HG02588 (cell line): ENCODE results near the gene ATP6V1G2.

Source experiments
- ATAC-seq: cut with Tn5 transposase; IDR thresholded peaks from one replicate; pipeline ENCODE4 v1.9.1; 2021; ENCODE audit warnings: mild to moderate bottlenecking, moderate library complexity; ENCODE audit not compliant: unreplicated experiment

ATP6V1G2 gene

DNA sequence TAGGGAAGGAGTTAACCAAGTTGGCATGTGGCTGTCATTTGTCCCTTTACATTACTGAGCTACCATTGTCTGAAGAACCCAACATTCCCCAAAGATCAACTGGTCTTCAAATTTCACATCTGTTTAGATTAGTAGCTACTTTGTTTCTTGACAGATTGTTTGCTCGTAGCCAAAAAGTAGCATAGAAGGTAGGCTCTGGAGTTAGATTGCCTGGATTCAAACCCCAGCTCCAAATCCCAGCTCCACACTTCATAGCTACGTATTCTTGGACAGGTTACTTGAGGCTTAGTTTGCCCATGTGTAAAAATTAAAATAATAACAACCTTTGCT is 2.1 kb upstream of the ATP6V1G2 start:
- ATAC-seq, result no peak

- ATAC-seq, result no peak
Measured at GRCh38 chr6:31547727-31548543, 1.5 kb upstream of the ATP6V1G2 start.

GRCh38 chr6:31546958-31547726 is 734 bp upstream of the ATP6V1G2 start, which contains the start of gene NFKBIL1:
Gene NFKBIL1, plus strand, starts transcription at chr6:31547608. Its CDS starts 87 bp downstream, at chr6:31547695.
- ATAC-seq, result peak; percentile 66

- ATAC-seq, result no peak
Measured at GRCh38 chr6:31545291-31545690, 1.1 kb downstream of the ATP6V1G2 start.

- no peak for ATAC-seq
Measured at GRCh38 chr6:31544676-31545075, 1.7 kb downstream of the ATP6V1G2 start.

DNA sequence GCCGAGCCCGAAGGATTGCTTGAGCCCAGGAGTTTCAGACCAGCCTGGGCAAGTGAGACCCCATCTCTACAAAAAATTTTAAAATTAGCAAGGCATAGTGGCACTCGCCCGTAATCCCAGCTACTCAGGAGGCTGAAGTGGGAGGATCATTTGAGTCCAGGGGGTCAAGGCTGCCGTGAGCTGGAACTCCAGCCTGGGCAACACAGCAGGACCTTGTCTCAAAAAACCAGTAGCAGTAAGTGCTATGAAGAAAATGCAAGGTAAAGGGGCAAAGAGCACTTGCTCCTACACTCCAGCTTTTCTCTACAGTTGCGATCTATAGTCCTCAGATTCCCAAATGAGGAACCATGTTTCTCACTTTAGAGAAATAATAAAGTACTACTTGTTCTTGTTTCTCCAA is 2.8 kb downstream of the ATP6V1G2 start:
- no peak for ATAC-seq

- peak; percentile 65 for ATAC-seq
Measured at GRCh38 chr6:31541658-31542521, 4.5 kb downstream of the ATP6V1G2 start, which contains the start of gene DDX39B. Gene DDX39B, minus strand, starts transcription at chr6:31542003. Its CDS starts 1,471 bp downstream, at chr6:31540532.

- ATAC-seq, result no peak
Measured at GRCh38 chr6:31541059-31541657, 5.2 kb downstream of the ATP6V1G2 start.

GRCh38 chr6:31540640-31541039 is 5.8 kb downstream of the ATP6V1G2 start:
- ATAC-seq, result no peak

GRCh38 chr6:31538805-31539400 is 7.5 kb downstream of the ATP6V1G2 start:
- ATAC-seq, result no peak

GRCh38 chr6:31535538-31536324 is 10.7 kb downstream of the ATP6V1G2 start:
- ATAC-seq, result no peak

- no peak for ATAC-seq
Measured at GRCh38 chr6:31534521-31535040, 11.8 kb downstream of the ATP6V1G2 start.

DNA sequence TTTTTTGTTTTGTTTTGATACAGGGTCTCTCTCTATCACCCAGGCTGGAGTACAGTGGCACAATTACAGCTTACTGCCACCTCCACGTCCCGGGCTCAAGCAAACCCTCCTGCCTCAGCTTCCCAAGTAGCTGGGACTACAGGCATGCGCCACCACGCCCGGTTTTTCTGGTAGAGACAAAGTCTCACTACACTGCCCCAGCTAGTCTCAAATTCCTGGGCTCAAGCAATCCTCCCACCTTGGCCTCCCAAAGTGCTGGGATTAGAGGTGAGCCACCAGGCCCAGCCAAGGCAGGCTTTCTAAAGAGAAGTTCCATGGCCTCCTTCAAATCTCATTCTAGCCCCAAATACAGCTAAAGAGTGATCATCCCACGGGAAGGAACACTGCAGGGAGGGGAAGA is 12.4 kb downstream of the ATP6V1G2 start:
- no peak for ATAC-seq

DNA sequence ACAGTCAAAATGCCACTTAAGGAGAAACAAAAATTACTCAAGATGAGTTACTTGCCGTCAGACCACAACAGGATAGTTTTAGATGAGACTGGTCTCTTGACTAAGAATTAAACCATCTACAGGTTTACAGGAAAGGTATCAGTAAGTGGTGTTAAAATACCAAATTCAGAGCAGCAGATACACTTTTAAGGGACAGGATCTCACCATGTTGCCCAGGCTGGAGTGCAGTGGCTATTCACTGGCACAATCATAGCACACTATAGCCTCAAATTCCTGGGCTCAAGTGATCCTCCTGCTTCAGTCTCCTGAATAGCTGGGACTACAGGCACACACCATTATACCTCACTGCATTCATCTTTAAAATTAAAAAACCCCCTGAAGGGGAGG is 13.0 kb downstream of the ATP6V1G2 start:
- ATAC-seq, result no peak

- ATAC-seq, result no peak
Measured at GRCh38 chr6:31532644-31533454, 13.6 kb downstream of the ATP6V1G2 start.

- no peak for ATAC-seq
Measured at GRCh38 chr6:31531771-31532643, 14.4 kb downstream of the ATP6V1G2 start.

- no peak for ATAC-seq
Measured at GRCh38 chr6:31531162-31531561, 15.2 kb downstream of the ATP6V1G2 start.
